Measurements from ENCODE around the gene PROSER3. TPM values are rescaled to one million over a fixed set of nuclear protein-coding genes. Genes with fewer than 3 reads are reported as not detected.

The PROSER3 gene
- total and polyA plus RNA-seq, 2 experiments from 2014 or later: 21.8 to 28.0 TPM

DNA sequence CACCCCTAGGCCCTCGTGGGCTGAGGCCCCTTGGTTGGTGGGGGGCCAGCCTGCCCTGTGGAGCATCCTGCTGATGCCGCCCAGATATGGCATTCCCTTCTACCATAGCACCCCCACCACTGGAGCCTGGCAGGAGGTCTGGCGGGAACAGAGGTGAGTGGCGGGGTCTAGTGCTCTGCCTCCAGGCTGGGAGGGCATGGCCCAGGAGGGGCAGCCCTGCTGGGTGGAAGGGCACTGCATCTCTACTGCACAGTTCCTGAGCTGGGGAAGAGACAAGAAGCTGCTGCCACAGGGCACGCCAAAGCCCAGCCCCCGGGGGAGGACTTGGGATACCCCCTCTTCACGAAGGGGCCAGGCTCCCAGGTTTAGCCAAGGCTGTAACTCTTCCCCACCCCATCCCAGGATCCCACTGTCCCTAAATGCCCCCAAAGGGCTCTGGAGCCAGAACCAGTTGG, 42.6 kb upstream of the PROSER3 start (continued):
- TF ChIP-seq, protein P1, sequence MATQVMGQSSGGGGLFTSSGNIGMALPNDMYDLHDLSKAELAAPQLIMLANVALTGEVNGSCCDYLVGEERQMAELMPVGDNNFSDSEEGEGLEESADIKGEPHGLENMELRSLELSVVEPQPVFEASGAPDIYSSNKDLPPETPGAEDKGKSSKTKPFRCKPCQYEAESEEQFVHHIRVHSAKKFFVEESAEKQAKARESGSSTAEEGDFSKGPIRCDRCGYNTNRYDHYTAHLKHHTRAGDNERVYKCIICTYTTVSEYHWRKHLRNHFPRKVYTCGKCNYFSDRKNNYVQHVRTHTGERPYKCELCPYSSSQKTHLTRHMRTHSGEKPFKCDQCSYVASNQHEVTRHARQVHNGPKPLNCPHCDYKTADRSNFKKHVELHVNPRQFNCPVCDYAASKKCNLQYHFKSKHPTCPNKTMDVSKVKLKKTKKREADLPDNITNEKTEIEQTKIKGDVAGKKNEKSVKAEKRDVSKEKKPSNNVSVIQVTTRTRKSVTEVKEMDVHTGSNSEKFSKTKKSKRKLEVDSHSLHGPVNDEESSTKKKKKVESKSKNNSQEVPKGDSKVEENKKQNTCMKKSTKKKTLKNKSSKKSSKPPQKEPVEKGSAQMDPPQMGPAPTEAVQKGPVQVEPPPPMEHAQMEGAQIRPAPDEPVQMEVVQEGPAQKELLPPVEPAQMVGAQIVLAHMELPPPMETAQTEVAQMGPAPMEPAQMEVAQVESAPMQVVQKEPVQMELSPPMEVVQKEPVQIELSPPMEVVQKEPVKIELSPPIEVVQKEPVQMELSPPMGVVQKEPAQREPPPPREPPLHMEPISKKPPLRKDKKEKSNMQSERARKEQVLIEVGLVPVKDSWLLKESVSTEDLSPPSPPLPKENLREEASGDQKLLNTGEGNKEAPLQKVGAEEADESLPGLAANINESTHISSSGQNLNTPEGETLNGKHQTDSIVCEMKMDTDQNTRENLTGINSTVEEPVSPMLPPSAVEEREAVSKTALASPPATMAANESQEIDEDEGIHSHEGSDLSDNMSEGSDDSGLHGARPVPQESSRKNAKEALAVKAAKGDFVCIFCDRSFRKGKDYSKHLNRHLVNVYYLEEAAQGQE (IDR thresholded peaks at IDR 0.05; ENCODE audit: unreplicated experiment): no peak
- TF ChIP-seq, protein P2, sequence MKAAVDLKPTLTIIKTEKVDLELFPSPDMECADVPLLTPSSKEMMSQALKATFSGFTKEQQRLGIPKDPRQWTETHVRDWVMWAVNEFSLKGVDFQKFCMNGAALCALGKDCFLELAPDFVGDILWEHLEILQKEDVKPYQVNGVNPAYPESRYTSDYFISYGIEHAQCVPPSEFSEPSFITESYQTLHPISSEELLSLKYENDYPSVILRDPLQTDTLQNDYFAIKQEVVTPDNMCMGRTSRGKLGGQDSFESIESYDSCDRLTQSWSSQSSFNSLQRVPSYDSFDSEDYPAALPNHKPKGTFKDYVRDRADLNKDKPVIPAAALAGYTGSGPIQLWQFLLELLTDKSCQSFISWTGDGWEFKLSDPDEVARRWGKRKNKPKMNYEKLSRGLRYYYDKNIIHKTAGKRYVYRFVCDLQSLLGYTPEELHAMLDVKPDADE (IDR thresholded peaks at IDR 0.05): no peak
- no peak for TF ChIP-seq ZNF114 (CRISPR knock-in tag; IDR thresholded peaks at IDR 0.05)

DNA sequence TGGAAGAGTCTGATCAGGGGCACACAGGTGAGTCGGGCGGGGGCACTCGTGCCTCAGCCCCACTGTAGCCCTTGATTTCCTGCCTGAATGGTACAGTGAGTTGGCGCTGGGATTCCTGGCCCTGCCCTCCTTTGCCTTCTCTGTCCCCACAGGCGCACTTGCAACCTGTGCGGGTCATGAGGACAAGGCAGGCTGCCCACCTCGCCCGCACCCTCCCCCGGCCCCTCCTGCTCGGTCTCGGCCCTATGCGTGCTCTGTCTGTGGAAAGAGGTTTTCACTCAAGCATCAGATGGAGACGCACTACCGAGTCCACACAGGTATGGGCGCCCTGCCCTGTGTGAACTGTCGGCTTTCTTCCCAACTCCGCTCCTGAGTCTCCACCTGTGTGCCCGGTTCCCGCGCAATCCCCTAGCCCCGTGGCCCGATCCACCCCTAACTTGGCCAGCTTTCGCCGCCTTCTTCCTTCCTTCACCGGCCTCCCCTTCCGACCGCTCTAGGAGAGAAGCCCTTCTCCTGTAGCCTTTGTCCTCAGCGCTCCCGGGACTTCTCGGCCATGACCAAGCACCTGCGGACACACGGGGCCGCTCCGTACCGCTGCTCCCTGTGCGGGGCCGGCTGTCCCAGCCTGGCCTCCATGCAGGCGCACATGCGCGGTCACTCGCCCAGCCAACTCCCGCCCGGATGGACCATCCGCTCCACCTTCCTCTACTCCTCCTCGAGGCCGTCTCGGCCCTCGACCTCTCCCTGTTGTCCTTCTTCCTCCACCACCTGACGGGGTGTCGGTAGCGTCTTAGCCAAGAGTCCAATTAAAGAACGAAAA, 41.8 kb upstream of the PROSER3 start:
- H3K4me2 ChIP-seq: peak overlapping the region; percentile 99
- H3K4me1 Mint-ChIP-seq: peaks cover 47% of the 10 kb centered on the region
- peaks cover 10% of the 10 kb centered on the region; the same call in 1 of the 2 replicates for H3F3A ChIP-seq (replicated peaks; ENCODE audit: low read depth)
- no peak for TF ChIP-seq ZNF114 (CRISPR knock-in tag; IDR thresholded peaks at IDR 0.05)
- TF ChIP-seq, protein P1 (IDR thresholded peaks at IDR 0.05; ENCODE audit: unreplicated experiment): no peak
- TF ChIP-seq STAT1 (IDR thresholded peaks at IDR 0.05; ENCODE audit: unreplicated experiment): no peak
- TF ChIP-seq, protein P3, sequence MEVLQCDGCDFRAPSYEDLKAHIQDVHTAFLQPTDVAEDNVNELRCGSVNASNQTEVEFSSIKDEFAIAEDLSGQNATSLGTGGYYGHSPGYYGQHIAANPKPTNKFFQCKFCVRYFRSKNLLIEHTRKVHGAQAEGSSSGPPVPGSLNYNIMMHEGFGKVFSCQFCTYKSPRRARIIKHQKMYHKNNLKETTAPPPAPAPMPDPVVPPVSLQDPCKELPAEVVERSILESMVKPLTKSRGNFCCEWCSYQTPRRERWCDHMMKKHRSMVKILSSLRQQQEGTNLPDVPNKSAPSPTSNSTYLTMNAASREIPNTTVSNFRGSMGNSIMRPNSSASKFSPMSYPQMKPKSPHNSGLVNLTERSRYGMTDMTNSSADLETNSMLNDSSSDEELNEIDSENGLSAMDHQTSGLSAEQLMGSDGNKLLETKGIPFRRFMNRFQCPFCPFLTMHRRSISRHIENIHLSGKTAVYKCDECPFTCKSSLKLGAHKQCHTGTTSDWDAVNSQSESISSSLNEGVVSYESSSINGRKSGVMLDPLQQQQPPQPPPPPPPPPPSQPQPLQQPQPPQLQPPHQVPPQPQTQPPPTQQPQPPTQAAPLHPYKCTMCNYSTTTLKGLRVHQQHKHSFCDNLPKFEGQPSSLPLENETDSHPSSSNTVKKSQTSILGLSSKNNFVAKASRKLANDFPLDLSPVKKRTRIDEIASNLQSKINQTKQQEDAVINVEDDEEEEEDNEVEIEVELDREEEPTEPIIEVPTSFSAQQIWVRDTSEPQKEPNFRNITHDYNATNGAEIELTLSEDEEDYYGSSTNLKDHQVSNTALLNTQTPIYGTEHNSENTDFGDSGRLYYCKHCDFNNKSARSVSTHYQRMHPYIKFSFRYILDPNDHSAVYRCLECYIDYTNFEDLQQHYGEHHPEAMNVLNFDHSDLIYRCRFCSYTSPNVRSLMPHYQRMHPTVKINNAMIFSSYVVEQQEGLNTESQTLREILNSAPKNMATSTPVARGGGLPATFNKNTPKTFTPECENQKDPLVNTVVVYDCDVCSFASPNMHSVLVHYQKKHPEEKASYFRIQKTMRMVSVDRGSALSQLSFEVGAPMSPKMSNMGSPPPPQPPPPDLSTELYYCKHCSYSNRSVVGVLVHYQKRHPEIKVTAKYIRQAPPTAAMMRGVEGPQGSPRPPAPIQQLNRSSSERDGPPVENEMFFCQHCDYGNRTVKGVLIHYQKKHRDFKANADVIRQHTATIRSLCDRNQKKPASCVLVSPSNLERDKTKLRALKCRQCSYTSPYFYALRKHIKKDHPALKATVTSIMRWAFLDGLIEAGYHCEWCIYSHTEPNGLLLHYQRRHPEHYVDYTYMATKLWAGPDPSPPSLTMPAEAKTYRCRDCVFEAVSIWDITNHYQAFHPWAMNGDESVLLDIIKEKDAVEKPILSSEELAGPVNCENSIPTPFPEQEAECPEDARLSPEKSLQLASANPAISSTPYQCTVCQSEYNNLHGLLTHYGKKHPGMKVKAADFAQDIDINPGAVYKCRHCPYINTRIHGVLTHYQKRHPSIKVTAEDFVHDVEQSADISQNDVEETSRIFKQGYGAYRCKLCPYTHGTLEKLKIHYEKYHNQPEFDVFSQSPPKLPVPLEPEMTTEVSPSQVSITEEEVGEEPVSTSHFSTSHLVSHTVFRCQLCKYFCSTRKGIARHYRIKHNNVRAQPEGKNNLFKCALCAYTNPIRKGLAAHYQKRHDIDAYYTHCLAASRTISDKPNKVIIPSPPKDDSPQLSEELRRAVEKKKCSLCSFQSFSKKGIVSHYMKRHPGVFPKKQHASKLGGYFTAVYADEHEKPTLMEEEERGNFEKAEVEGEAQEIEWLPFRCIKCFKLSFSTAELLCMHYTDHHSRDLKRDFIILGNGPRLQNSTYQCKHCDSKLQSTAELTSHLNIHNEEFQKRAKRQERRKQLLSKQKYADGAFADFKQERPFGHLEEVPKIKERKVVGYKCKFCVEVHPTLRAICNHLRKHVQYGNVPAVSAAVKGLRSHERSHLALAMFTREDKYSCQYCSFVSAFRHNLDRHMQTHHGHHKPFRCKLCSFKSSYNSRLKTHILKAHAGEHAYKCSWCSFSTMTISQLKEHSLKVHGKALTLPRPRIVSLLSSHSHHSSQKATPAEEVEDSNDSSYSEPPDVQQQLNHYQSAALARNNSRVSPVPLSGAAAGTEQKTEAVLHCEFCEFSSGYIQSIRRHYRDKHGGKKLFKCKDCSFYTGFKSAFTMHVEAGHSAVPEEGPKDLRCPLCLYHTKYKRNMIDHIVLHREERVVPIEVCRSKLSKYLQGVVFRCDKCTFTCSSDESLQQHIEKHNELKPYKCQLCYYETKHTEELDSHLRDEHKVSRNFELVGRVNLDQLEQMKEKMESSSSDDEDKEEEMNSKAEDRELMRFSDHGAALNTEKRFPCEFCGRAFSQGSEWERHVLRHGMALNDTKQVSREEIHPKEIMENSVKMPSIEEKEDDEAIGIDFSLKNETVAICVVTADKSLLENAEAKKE (CRISPR knock-in tag; IDR thresholded peaks at IDR 0.05): no peak
- no peak for TF ChIP-seq EZH2 (IDR thresholded peaks at IDR 0.05; ENCODE audit: low read depth, unreplicated experiment)
- no peak for TF ChIP-seq ZNF331 (CRISPR knock-in tag; IDR thresholded peaks at IDR 0.05; ENCODE audit: low read depth)
- TF ChIP-seq POLR2AphosphoS5 (IDR thresholded peaks at IDR 0.05; ENCODE audit: low read depth): no peak

More for the DNA sequence above, 41.8 kb upstream of the PROSER3 start:
- H3K9me3 Mint-ChIP-seq: no peaks in the 10 kb centered on the region; the same call in 2 of the 3 replicates
- no peaks in the 10 kb centered on the region for H3K9me2 ChIP-seq (ENCODE audit: insufficient read depth)
- peak overlapping the region; percentile 94 for H3K27ac ChIP-seq (ENCODE audit: low read depth)
- H3K4me3 ChIP-seq: peak overlapping the region; percentile 85
- no peaks in the 10 kb centered on the region for H3K36me3 ChIP-seq (ENCODE audit: insufficient read depth)
- ATAC-seq (peak; percentile 26), DNase-seq (ENCODE audit: low spot score) (peak; percentile 41)
- no peaks in the 10 kb centered on the region for H3K27me3 ChIP-seq (ENCODE audit: insufficient read depth)
- peaks cover 21% of the 10 kb centered on the region for H3K79me2 ChIP-seq (replicated peaks; ENCODE audit: insufficient read depth)
- H3K4me1 ChIP-seq (ENCODE audit: insufficient read depth): peaks cover 39% of the 10 kb centered on the region
- H3K27me3 Mint-ChIP-seq (ENCODE audit: insufficient read depth, low read depth, poor library complexity): peaks cover 30% of the 10 kb centered on the region
- peak overlapping the region; percentile 88 for H2AFZ ChIP-seq
- H3K36me3 Mint-ChIP-seq (ENCODE audit: low read depth): peaks cover 10% of the 10 kb centered on the region
- peak overlapping the region; percentile 97 for H3K27ac Mint-ChIP-seq
- H3K4me3 Mint-ChIP-seq: peak overlapping the region; percentile 88
- H4K20me1 ChIP-seq (replicated peaks; ENCODE audit: insufficient read depth): peaks cover 11% of the 10 kb centered on the region

All from GM23338 (cell line).